Muscle layer of duodenum (tissue), 2 donors: ENCODE data around the gene CLRN2.

Experiments
- H3K27ac ChIP-seq: one replicate; pipeline ENCODE4 v1.7.0; 2013; ENCODE audit warnings: mild to moderate bottlenecking, low read length
- H3K27me3 ChIP-seq: one replicate; pipeline ENCODE4 v1.7.0; 2013; ENCODE audit warnings: low read depth, mild to moderate bottlenecking, control low read depth, low read length
- H3K36me3 ChIP-seq, 2 donors: one replicate each; pipeline ENCODE4 v1.7.0; 2013; ENCODE audit warnings: low read length in 2 of 2, control low read depth in 1 of 2, mild to moderate bottlenecking in 1 of 2; ENCODE audit not compliant: insufficient read depth in 2 of 2, control insufficient read depth in 1 of 2
- H3K4me1 ChIP-seq, 2 donors: one replicate each; pipeline ENCODE4 v1.7.0; 2013; ENCODE audit warnings: low read length in 2 of 2, mild to moderate bottlenecking in 2 of 2, control low read depth in 1 of 2, moderate library complexity in 1 of 2; ENCODE audit not compliant: insufficient read depth in 2 of 2, control insufficient read depth in 1 of 2
- H3K4me3 ChIP-seq, 2 donors: one replicate each; pipeline ENCODE4 v1.7.0; 2013; ENCODE audit warnings: low read length in 2 of 2, low read depth in 1 of 2, mild to moderate bottlenecking in 1 of 2
- H3K9me3 ChIP-seq, 2 donors: one replicate each; pipeline ENCODE4 v1.7.0; 2013; ENCODE audit warnings: low read length in 2 of 2, control low read depth in 1 of 2, mild to moderate bottlenecking in 1 of 2; ENCODE audit not compliant: control insufficient read depth in 1 of 2
- donor health status: healthy.

The CLRN2 gene

DNA sequence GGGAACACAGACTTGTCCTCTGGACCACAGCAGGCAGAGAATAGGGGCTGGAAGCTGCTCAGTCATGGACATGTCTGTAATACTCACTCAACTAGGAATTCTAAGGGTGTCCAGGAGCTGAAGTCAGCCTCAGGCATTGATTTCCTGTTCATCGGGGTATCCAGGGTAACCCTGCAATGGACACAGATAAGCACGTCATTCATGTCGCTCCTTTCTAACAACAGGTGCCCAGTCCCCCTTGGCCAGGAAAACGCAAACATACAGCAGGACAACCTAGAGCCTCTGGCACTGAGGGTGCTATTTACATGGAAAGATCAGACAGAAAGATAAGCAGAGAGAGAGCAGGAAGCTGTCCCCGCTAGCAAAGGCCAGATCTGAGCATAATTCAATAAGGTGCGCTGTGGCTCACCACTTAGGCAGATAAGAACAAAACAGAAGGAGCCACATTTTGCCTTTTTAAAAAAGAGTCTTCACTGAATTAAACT, 24.3 kb upstream of the CLRN2 start:
- no peak overlapping the region for H3K4me3 ChIP-seq
- H3K4me1 ChIP-seq, result peaks cover 0 to 7% of the 10 kb centered on the region in 2 donors
- no peak overlapping the region for H3K27ac ChIP-seq
- no peaks in the 10 kb centered on the region for H3K27me3 ChIP-seq
- peaks cover 32 to 61% of the 10 kb centered on the region in 2 donors for H3K36me3 ChIP-seq
- no peaks in the 10 kb centered on the region for H3K9me3 ChIP-seq

DNA sequence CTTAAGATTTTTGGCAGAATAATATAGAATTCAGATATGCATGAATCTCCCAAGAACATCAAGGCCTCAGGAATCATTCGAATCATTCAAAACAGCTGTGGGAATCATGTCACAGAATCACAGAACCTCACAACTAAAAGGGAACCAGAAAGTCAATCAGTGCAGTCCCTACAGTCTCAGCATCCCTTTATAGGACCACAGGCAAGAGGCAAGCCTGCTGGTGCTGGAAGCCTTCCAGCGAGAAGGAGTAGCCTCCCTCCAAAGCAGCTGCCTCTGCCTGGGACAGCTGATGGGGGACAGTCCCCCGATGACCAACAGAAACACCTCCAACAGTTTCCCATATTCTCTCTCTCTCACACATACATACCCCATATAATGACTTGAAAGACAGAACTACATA, 23.8 kb upstream of the CLRN2 start:
- Histone ChIP-seq H3K4me3 (no peak overlapping the region), H3K9me3 (no peaks in the 10 kb centered on the region), H3K36me3 (peaks cover 30 to 55% of the 10 kb centered on the region in 2 donors), H3K4me1 (peaks cover 0 to 7% of the 10 kb centered on the region in 2 donors), H3K27me3 (no peaks in the 10 kb centered on the region), H3K27ac (no peak overlapping the region)

DNA sequence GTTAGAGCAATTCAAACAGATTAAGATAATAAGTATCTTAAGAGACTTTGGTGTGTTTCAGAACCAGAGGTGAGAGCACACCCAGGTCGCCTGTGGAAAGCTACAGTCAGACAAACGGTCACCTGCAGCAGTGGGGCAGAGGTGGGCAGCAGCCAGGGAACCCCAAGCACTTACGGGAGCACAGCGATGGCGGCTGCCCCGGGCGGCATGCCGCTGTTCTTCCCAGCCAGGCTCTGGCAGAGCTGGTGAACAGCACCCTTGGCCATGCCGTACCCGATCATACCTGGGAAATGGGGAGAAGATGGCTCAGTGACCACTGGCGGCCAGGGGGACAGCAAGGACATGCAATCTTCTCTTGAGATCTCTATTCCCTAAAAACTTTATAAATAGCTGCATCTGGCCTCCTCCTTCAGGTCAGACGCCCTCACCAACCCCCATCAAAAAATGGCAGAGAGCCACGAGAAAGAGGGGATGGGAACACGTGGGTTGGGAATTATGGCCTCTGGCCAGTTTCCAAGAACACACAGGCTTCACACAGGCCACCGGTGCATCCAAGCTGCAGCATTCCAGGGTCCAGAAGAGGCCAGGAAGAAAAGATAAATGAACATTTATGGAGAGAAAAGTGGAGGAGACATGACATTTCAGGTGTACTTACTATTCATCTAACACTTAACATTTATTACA, 22.8 kb upstream of the CLRN2 start:
- no peak overlapping the region for H3K4me3 ChIP-seq
- H3K4me1 ChIP-seq, result peaks cover 0 to 7% of the 10 kb centered on the region in 2 donors
- no peaks in the 10 kb centered on the region for H3K27me3 ChIP-seq
- H3K27ac ChIP-seq, result no peak overlapping the region
- H3K36me3 ChIP-seq, result peaks cover 23 to 46% of the 10 kb centered on the region in 2 donors
- no peaks in the 10 kb centered on the region for H3K9me3 ChIP-seq

DNA sequence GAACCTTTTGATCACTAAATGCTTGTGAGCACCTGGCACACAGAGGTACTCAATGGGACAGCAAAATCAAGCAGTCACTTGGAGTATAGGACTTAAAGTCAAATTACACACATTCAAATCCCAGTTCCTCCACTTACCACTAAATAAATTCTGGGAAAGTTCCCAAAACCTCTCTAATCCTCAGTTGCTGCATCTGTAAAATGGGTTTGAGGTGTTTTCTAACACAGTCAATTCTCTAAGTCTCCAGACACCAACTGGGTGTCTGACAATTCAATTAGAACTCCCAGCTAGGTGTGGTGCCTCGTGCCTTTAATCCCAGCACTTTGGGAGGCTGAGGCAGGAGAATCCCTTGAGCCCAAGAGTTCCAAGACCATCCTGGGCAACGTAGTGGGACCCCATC, 22.1 kb upstream of the CLRN2 start:
- no peaks in the 10 kb centered on the region for H3K9me3 ChIP-seq
- H3K27me3 ChIP-seq, result no peaks in the 10 kb centered on the region
- peaks cover 23 to 48% of the 10 kb centered on the region in 2 donors for H3K36me3 ChIP-seq
- H3K4me1 ChIP-seq, result peaks cover 0 to 7% of the 10 kb centered on the region in 2 donors
- no peak overlapping the region for H3K27ac ChIP-seq
- no peak overlapping the region for H3K4me3 ChIP-seq

DNA sequence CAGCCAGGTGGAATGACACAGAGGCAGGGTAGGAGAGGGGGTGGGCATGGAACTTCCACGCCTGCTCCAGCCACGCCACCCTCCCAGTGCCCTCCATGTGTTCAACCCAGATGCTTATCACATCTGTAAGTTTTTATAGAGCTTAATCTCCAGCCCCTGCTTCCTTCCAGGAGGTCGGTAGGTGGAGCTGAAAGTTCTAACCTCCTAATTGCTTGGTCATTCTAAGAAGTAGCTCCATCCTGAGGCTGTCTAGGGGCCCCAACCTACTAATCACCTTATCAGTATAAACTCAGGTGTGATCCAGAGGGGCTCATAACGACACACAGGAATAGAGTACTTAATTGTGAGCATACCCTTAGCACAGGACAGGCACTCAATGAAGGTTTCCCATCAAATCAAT, 21.3 kb upstream of the CLRN2 start:
- Histone ChIP-seq H3K9me3 (no peaks in the 10 kb centered on the region), H3K4me1 (peaks cover 0 to 7% of the 10 kb centered on the region in 2 donors), H3K36me3 (peaks cover 21 to 48% of the 10 kb centered on the region in 2 donors), H3K27ac (no peak overlapping the region), H3K27me3 (no peaks in the 10 kb centered on the region), H3K4me3 (no peak overlapping the region)

DNA sequence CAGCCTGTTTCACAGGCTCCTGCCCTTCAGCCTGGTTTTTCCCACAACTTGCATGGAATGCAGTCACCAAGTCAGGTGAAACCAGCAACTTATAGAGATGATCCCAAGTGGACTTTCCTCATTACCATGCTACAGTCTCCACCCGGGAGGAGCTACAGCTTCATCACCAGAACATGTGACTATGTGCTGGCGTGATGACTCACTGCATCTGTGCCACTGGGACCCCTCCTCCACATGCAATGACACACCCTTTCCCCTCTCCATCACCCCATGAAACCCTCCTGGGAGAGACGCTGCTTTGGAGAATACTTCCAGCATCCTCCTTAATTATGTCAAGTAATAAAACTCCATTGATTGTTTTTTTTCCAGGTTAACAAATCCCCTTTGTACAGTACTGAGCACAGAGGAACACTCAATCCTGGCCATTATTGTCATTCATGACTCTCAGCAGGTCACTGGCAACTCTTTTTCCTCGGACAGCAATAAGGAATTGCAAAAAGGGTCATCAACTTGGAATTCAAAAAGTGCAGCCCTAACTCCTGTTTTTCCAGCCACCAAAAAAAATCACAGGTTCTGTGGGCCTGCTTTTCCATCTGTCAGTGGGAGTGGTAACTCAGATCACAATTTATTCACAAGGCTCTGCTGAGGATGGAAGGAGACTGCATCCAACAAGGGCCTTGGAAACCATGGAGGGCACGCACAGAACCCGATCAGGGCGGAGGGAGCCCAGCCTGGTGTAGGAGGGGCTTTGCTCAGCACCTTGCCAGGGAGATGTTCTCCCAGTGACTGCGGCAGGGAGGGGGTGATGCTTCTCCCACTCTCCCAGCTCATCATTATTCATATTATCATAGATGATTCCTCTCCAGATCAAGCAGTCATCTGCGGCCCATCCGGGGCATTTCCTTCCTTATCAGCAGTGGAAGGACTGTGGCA, 20.4 kb upstream of the CLRN2 start:
- peaks cover 0 to 7% of the 10 kb centered on the region in 2 donors for H3K4me1 ChIP-seq
- H3K36me3 ChIP-seq, result peaks cover 12 to 44% of the 10 kb centered on the region in 2 donors
- no peaks in the 10 kb centered on the region for H3K9me3 ChIP-seq
- H3K4me3 ChIP-seq, result no peak overlapping the region
- no peaks in the 10 kb centered on the region for H3K27me3 ChIP-seq
- H3K27ac ChIP-seq, result no peak overlapping the region

DNA sequence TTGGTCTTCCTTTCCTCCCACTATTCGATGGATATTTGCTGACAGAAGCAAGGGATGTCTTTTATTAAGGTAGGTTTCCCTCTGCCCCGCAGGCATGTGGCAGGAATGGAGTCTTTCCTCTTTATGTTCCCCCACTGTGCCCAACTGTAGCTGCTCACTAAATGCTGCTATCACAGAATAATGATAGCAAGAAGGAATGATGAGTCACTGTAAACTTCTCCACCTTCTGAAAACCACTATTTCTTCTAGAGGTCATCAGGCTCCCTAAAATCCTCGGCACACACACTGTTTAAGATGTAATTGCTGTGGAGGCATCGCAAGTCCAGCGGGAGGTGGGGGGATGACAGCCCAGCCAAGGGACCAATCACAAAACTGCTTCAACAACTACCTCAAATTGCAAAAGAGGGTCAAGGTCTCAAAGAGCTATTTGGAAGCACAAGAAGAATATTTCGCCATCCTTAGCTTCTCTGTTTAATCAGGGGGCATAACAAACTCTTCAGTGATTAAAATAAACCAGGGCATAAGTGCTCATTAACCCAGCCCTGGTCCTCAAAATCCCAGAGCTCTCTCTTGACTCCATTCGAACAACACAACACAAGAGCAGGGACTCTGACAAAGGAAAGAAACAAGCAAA, 17.0 kb upstream of the CLRN2 start:
- peaks cover 21 to 45% of the 10 kb centered on the region in 2 donors for H3K36me3 ChIP-seq
- no peaks in the 10 kb centered on the region for H3K4me1 ChIP-seq
- H3K27ac ChIP-seq, result no peak overlapping the region
- no peak overlapping the region for H3K4me3 ChIP-seq
- no peaks in the 10 kb centered on the region for H3K9me3 ChIP-seq
- H3K27me3 ChIP-seq, result no peaks in the 10 kb centered on the region

DNA sequence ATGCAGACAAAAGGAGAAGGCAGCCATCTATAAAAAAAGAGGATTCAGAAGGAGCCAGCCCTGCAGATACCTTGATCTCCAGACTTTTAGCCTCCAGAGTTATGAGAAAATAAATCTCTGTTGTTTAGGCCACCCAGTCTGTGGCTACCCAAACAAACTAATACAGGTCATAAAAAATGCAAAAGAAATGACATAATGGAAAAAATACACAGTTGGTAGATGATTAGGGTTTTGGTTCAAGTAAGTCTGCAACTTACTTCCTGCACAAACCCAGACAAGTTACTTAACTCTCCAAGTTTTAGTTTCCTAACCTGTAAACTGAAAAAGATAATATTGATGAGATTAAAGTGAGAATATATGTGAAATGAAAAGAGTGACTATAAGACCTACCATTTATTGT, 14.4 kb upstream of the CLRN2 start:
- H3K9me3 ChIP-seq, result no peaks in the 10 kb centered on the region
- no peaks in the 10 kb centered on the region for H3K27me3 ChIP-seq
- no peak overlapping the region for H3K4me3 ChIP-seq
- peaks cover 21 to 42% of the 10 kb centered on the region in 2 donors for H3K36me3 ChIP-seq
- no peak overlapping the region for H3K27ac ChIP-seq
- no peaks in the 10 kb centered on the region for H3K4me1 ChIP-seq

DNA sequence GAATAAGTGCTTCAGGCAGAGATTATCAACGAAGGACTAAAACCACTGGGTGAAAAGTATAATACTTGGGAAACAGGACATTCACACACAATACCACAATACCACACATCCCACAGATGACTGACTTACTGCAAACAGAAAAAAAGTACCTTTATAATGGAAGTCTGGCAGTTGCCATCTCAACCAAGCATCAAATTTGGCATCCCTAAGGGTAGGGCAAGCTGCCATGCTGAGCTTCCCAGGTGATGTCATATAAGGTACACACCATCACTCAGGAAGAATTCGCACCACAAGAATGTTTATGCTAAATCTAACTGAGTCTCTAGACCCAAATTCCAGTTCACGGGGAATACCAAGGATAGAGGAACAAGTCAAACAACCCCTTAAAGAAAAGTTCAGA, 12.2 kb upstream of the CLRN2 start:
- Histone ChIP-seq H3K4me1 (no peaks in the 10 kb centered on the region), H3K4me3 (no peak overlapping the region), H3K36me3 (peaks cover 21 to 59% of the 10 kb centered on the region in 2 donors), H3K27me3 (no peaks in the 10 kb centered on the region), H3K9me3 (no peaks in the 10 kb centered on the region), H3K27ac (no peak overlapping the region)

DNA sequence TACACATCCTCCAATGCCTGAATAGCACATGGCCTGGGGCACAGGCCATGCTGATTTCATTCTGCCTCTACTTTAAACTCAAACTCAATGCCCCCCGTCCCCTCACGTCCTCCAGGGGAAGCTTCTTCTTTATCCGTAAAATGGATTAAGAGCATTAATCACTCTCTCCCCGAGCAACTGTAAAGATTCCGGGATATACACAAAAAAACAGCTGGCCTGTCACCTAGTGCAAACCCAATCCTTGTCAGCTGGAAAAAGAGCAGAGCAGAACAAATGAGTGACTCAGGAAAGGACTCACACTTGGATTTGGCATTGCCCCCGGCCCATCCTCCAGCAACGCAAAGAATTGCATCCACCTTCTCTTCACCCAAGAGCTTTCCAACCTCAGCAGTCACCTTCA, 10.9 kb upstream of the CLRN2 start:
- Histone ChIP-seq H3K9me3 (no peaks in the 10 kb centered on the region), H3K36me3 (peaks cover 21 to 60% of the 10 kb centered on the region in 2 donors), H3K4me1 (no peaks in the 10 kb centered on the region), H3K27ac (no peak overlapping the region), H3K4me3 (no peak overlapping the region), H3K27me3 (no peaks in the 10 kb centered on the region)

DNA sequence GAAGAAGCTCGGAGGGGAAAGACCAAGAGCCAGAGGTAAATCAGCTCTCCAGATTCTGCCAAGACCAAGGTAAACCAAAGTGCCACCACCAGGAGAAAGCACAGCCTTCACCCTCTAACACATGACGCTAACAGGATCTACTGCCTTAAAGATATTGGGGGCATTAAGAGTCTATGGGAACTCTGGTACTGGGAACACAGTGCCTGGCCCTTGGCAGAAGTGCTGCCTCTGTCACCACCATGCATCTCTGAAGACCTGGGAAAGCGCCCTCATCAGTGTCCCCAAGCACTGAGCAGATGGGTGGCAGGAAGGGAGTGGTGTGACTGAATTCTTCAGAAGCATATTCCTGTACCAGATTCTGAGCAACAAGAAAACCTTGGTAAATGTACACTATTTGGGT, 4.4 kb upstream of the CLRN2 start:
- Histone ChIP-seq H3K27me3 (no peaks in the 10 kb centered on the region), H3K27ac (no peak overlapping the region), H3K4me1 (peaks cover 4 to 8% of the 10 kb centered on the region in 2 donors), H3K9me3 (no peaks in the 10 kb centered on the region), H3K4me3 (peak overlapping the region; percentile 81 to 95), H3K36me3 (peaks cover 0 to 23% of the 10 kb centered on the region in 2 donors)
